OCI-LY1 (cell line): ENCODE results near the gene MBD3L3.

ENCODE experiments used
- H2AFZ ChIP-seq: fragments of 200-600 bp; sonication (generic), shearing (Covaris generic); 2 replicates; pipeline ENCODE4 v1.6.0; 2014; ENCODE audit warnings: antibody characterized with exemption, mild to moderate bottlenecking, low read length
- H3F3A ChIP-seq: fragments of 200-600 bp; sonication (generic), shearing (Covaris generic); 2 replicates; pipeline ENCODE4 v1.6.0; 2014; ENCODE audit warnings: mild to moderate bottlenecking, antibody characterized with exemption, low read length, moderate library complexity; ENCODE audit not compliant: insufficient read depth
- H3K27ac ChIP-seq: fragments of 200-600 bp; sonication (generic); 2 replicates; pipeline ENCODE4 v1.5.1; 2014; ENCODE audit warnings: low read length, mixed run types, mild to moderate bottlenecking, low read depth; ENCODE audit not compliant: poor library complexity, severe bottlenecking
- H3K27me3 ChIP-seq: fragments of 200-600 bp; sonication (generic); 2 replicates; pipeline ENCODE4 v1.6.0; 2014; ENCODE audit warnings: antibody characterized with exemption, mild to moderate bottlenecking, low read length, moderate library complexity; ENCODE audit not compliant: insufficient read depth
- H3K36me3 ChIP-seq: fragments of 200-600 bp; sonication (generic); 2 replicates; pipeline ENCODE4 v1.6.1; 2014; ENCODE audit warnings: mild to moderate bottlenecking, antibody characterized with exemption, low read length, moderate library complexity, mixed read lengths; ENCODE audit not compliant: insufficient read depth
- H3K4me1 ChIP-seq: fragments of 200-600 bp; sonication (generic); 2 replicates; pipeline ENCODE4 v1.5.1; 2014; ENCODE audit warnings: mild to moderate bottlenecking, low read length, moderate library complexity; ENCODE audit not compliant: insufficient read depth, severe bottlenecking
- H3K4me2 ChIP-seq: fragments of 200-600 bp; sonication (generic), shearing (Covaris generic); 2 replicates; pipeline ENCODE4 v1.6.1; 2014; ENCODE audit warnings: low read length
- H3K4me3 ChIP-seq: fragments of 200-600 bp; sonication (generic); 2 replicates; pipeline ENCODE4 v1.5.1; 2014; ENCODE audit warnings: low read length, low read depth, mild to moderate bottlenecking, mixed read lengths; ENCODE audit not compliant: poor library complexity, severe bottlenecking
- H3K79me2 ChIP-seq: fragments of 200-600 bp; shearing (Covaris generic); 2 replicates; pipeline ENCODE4 v1.6.1; 2016; ENCODE audit warnings: mixed run types, low read length, mixed read lengths; ENCODE audit not compliant: insufficient read depth
- H3K9ac ChIP-seq: fragments of 200-600 bp; sonication (generic), shearing (Covaris generic); 2 replicates; pipeline ENCODE4 v1.6.1; 2014; ENCODE audit warnings: mild to moderate bottlenecking, low read length, mixed read lengths
- H3K9me2 ChIP-seq: fragments of 200-600 bp; sonication (generic), shearing (Covaris generic); 2 replicates; pipeline ENCODE4 v1.6.1; 2014; ENCODE audit warnings: low read depth, mild to moderate bottlenecking, low read length, mixed read lengths
- H3K9me3 ChIP-seq: fragments of 200-600 bp; shearing (Covaris generic); 2 replicates; pipeline ENCODE4 v1.6.1; 2014; ENCODE audit warnings: low read length, mixed read lengths
- H4K20me1 ChIP-seq: fragments of 200-600 bp; sonication (generic), shearing (Covaris generic); 2 replicates; pipeline ENCODE4 v1.6.0; 2016; ENCODE audit warnings: mild to moderate bottlenecking, low read length; ENCODE audit not compliant: insufficient read depth
- CTCF ChIP-seq: fragments of 200-600 bp; sonication (generic), shearing (Covaris generic); IDR thresholded peaks from 2 replicates; pipeline ENCODE4 v1.5.1; 2017; ENCODE audit warnings: mild to moderate bottlenecking, antibody characterized with exemption, low read length, moderate library complexity, mixed read lengths
- EZH2 ChIP-seq: fragments of 200-600 bp; sonication (generic), shearing (Covaris generic); IDR thresholded peaks from 2 replicates; pipeline ENCODE4 v1.8.0; 2017; ENCODE audit warnings: borderline replicate concordance, mixed run types, mild to moderate bottlenecking, antibody characterized with exemption, low read length, moderate library complexity, mixed read lengths

Gene MBD3L3

GRCh38 chr19:7076151-7076550 is 17.7 kb upstream of the MBD3L3 start:
- Histone ChIP-seq H3F3A (no peaks in the 10 kb centered on the region), H3K4me3 (no peak overlapping the region), H3K9me3 (peaks cover 31% of the 10 kb centered on the region), H3K4me1 (no peaks in the 10 kb centered on the region), H3K27me3 (no peaks in the 10 kb centered on the region), H3K9me2 (no peaks in the 10 kb centered on the region), H3K79me2 (no peaks in the 10 kb centered on the region), H3K36me3 (peaks cover 96% of the 10 kb centered on the region), H2AFZ (no peak overlapping the region), H4K20me1 (no peaks in the 10 kb centered on the region), H3K27ac (no peak overlapping the region), H3K4me2 (no peak overlapping the region), H3K9ac (no peak overlapping the region)
- no peak for TF ChIP-seq CTCF
- no peak for TF ChIP-seq EZH2

- H3K27ac ChIP-seq: no peak overlapping the region
- no peaks in the 10 kb centered on the region for H3F3A ChIP-seq
- no peak overlapping the region for H3K4me3 ChIP-seq
- H3K9ac ChIP-seq: no peak overlapping the region
- peaks cover 86% of the 10 kb centered on the region for H3K36me3 ChIP-seq
- peaks cover 21% of the 10 kb centered on the region for H3K9me3 ChIP-seq
- H4K20me1 ChIP-seq: no peaks in the 10 kb centered on the region
- peaks cover 10% of the 10 kb centered on the region for H3K79me2 ChIP-seq
- no peak overlapping the region for H2AFZ ChIP-seq
- TF ChIP-seq CTCF (no peak), EZH2 (no peak)
- H3K4me1 ChIP-seq: peaks cover 7% of the 10 kb centered on the region
- no peaks in the 10 kb centered on the region for H3K27me3 ChIP-seq
- H3K4me2 ChIP-seq: no peak overlapping the region
- no peaks in the 10 kb centered on the region for H3K9me2 ChIP-seq
These were observed 16.3 kb upstream of the MBD3L3 start for GRCh38 chr19:7074705-7075282.

GRCh38 chr19:7072541-7072940 is 14.1 kb upstream of the MBD3L3 start:
- peaks cover 11% of the 10 kb centered on the region for H3K79me2 ChIP-seq
- H3K9ac ChIP-seq: no peak overlapping the region
- H2AFZ ChIP-seq: no peak overlapping the region
- peaks cover 12% of the 10 kb centered on the region for H3K4me1 ChIP-seq
- H4K20me1 ChIP-seq: no peaks in the 10 kb centered on the region
- no peaks in the 10 kb centered on the region for H3K9me2 ChIP-seq
- no peak overlapping the region for H3K4me2 ChIP-seq
- H3K27ac ChIP-seq: no peak overlapping the region
- TF ChIP-seq CTCF: no peak
- no peak for TF ChIP-seq EZH2
- H3K27me3 ChIP-seq: no peaks in the 10 kb centered on the region
- H3K9me3 ChIP-seq: peaks cover 9% of the 10 kb centered on the region; the same call in 1 of the 2 replicates
- no peak overlapping the region for H3K4me3 ChIP-seq
- H3F3A ChIP-seq: no peaks in the 10 kb centered on the region
- peaks cover 64% of the 10 kb centered on the region for H3K36me3 ChIP-seq
